Measurements from ENCODE around the gene DMD. TPM values are rescaled to one million over a fixed set of nuclear protein-coding genes. Genes with fewer than 3 reads are reported as not detected.
"Not testable (repeated sequence)": the region's sequence is repeated elsewhere in the genome, so short reads cannot be mapped to it uniquely, and the experiment has no call there.

Gene DMD
- total RNA-seq, 1 experiment from 2014 or later: 19.3 TPM

- H3K27ac Mint-ChIP-seq (ENCODE audit: low read depth, unreplicated experiment); H3K36me3 Mint-ChIP-seq (ENCODE audit: insufficient read depth, unreplicated experiment); H3K4me3 Mint-ChIP-seq (ENCODE audit: unreplicated experiment); H3K9me3 Mint-ChIP-seq (ENCODE audit: unreplicated experiment); BruUV-seq (replicated peaks); H3K27me3 Mint-ChIP-seq (ENCODE audit: insufficient read depth, unreplicated experiment); H3K4me1 Mint-ChIP-seq (ENCODE audit: insufficient read depth, unreplicated experiment); POLR2A ChIA-PET; intact Hi-C loops (cut with micrococcal nuclease): not testable (repeated sequence)
- peak; percentile 34 for TF ChIP-seq CTCF (IDR thresholded peaks at IDR 0.05; ENCODE audit: unreplicated experiment)
- DNase-seq (ENCODE audit: unreplicated experiment): peak; percentile 49
- CTCF ChIA-PET: interaction anchor here (0.6 to 2.0 kb wide), 5 partner anchors 9 to 590 kb away, joined by 3 to 4 read pairs (median 3); no protein-coding TSS in a partner anchor
Observed at GRCh38 chrX:32246675-32247074, 964.7 kb downstream of the DMD start.

- intact Hi-C loops (cut with micrococcal nuclease): no loop called here
- no peak for TF ChIP-seq CTCF (IDR thresholded peaks at IDR 0.05; ENCODE audit: unreplicated experiment)
- no peaks in the 10 kb centered on the region for H3K9me3 Mint-ChIP-seq (ENCODE audit: unreplicated experiment)
- H3K4me1 Mint-ChIP-seq (ENCODE audit: insufficient read depth, unreplicated experiment): no peaks in the 10 kb centered on the region
- H3K4me3 Mint-ChIP-seq (ENCODE audit: unreplicated experiment): no peak overlapping the region
- ChIA-PET CTCF (no interaction called here), POLR2A (no interaction called here)
- H3K27me3 Mint-ChIP-seq (ENCODE audit: insufficient read depth, unreplicated experiment): peaks cover 28% of the 10 kb centered on the region
- H3K27ac Mint-ChIP-seq (ENCODE audit: low read depth, unreplicated experiment): no peak overlapping the region
- no peaks in the 10 kb centered on the region for H3K36me3 Mint-ChIP-seq (ENCODE audit: insufficient read depth, unreplicated experiment)
- BruUV-seq (replicated peaks): no TSS peak
- DNase-seq (ENCODE audit: unreplicated experiment): no peak
Observed at GRCh38 chrX:32195611-32196010, 1015.7 kb downstream of the DMD start.

GRCh38 chrX:32191316-32191715 is 1020.0 kb downstream of the DMD start:
- H3K4me3 Mint-ChIP-seq (ENCODE audit: unreplicated experiment): no peak overlapping the region
- no peak for TF ChIP-seq CTCF (IDR thresholded peaks at IDR 0.05; ENCODE audit: unreplicated experiment)
- no peak for DNase-seq (ENCODE audit: unreplicated experiment)
- H3K27ac Mint-ChIP-seq (ENCODE audit: low read depth, unreplicated experiment): no peak overlapping the region
- peaks cover 37% of the 10 kb centered on the region for H3K27me3 Mint-ChIP-seq (ENCODE audit: insufficient read depth, unreplicated experiment)
- CTCF ChIA-PET: no interaction called here
- no peaks in the 10 kb centered on the region for H3K36me3 Mint-ChIP-seq (ENCODE audit: insufficient read depth, unreplicated experiment)
- POLR2A ChIA-PET: no interaction called here
- no peaks in the 10 kb centered on the region for H3K9me3 Mint-ChIP-seq (ENCODE audit: unreplicated experiment)
- no peaks in the 10 kb centered on the region for H3K4me1 Mint-ChIP-seq (ENCODE audit: insufficient read depth, unreplicated experiment)
- intact Hi-C loops (cut with micrococcal nuclease): no loop called here
- no TSS peak for BruUV-seq (replicated peaks)

- CTCF ChIA-PET: interaction anchor here (0.7 kb wide), 1 partner anchor 541 kb away, joined by 4 read pairs; no protein-coding TSS in a partner anchor
- no peaks in the 10 kb centered on the region for H3K4me1 Mint-ChIP-seq (ENCODE audit: insufficient read depth, unreplicated experiment)
- BruUV-seq (replicated peaks): no TSS peak
Observed at GRCh38 chrX:32185160-32185559, 1026.2 kb downstream of the DMD start.

More at GRCh38 chrX:32185160-32185559, 1026.2 kb downstream of the DMD start:
- intact Hi-C loops (cut with micrococcal nuclease): no loop called here
- no peak for TF ChIP-seq CTCF (IDR thresholded peaks at IDR 0.05; ENCODE audit: unreplicated experiment)
- no peaks in the 10 kb centered on the region for H3K36me3 Mint-ChIP-seq (ENCODE audit: insufficient read depth, unreplicated experiment)
- DNase-seq (ENCODE audit: unreplicated experiment): peak; percentile 45
- H3K9me3 Mint-ChIP-seq (ENCODE audit: unreplicated experiment): no peaks in the 10 kb centered on the region
- no peak overlapping the region for H3K27ac Mint-ChIP-seq (ENCODE audit: low read depth, unreplicated experiment)
- peaks cover 39% of the 10 kb centered on the region for H3K27me3 Mint-ChIP-seq (ENCODE audit: insufficient read depth, unreplicated experiment)
- H3K4me3 Mint-ChIP-seq (ENCODE audit: unreplicated experiment): no peak overlapping the region
- POLR2A ChIA-PET: no interaction called here

Measured in MCF 10A (cell line).